Stimulated activated CD8-positive, alpha-beta memory T cell treated with anti-CD3 and anti-CD28 coated beads, Interleukin-4, amount 100 ng/mL, for 1 hour (primary cell): ENCODE data around the gene ZNF19.

Source experiments
- DNase-seq, 2 donors: peaks; one replicate each; pipeline ENCODE4 v3.0.0-alpha.2; 2020; ENCODE audit warnings: low read depth in 2 of 2, low spot score in 1 of 2

Gene ZNF19

GRCh38 chr16:71491054-71491453 lies 1.9 kb upstream of the ZNF19 start:
- no peak for DNase-seq

GRCh38 chr16:71490361-71490760 lies 1.2 kb upstream of the ZNF19 start:
- no peak for DNase-seq

DNA sequence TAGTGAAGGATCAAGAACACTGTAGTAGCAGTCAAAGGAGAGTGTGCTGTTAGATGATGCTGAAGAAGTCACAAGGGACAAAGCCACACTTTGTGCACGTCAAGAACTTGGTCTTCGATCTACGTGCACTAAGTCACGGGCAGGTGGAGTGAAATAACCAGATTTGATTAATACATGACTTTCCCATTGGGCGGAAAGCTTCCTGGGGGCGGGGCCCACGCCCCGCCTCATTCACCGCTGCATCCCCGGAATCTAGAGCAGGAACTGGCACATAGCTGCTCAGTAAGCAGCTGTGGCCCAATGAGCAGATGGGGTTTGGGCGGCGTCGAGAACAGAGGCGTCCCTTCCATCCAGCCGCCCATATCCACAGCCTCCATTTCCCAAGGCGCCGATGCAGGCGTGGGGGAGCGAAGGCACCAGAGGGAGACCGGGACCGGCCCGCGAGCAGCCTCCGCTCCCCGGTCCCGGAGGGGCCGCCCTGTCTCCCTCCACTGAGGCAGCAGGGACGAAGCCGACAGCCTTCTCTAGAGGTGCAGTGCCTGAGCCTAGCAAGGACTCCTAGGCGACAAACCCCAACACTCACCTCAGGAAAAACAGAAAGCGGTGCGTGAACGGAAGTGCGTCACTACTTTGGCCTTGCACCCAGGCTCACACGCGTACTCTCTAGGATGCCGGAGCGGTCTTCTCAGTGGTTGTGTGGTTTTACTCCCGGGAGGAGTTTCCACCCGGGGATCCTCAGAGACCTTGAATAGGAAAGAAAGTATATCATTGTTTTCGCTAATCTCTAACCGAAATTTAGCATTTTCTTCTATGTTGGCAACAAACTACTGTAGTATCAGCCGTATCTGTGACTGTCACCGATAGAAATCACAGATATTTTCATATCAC lies 4.9 kb downstream of the ZNF19 start:
- DNase-seq, result peak; percentile 37 to 66

- no peak for DNase-seq
Observed at GRCh38 chr16:71482569-71482968, 6.6 kb downstream of the ZNF19 start.

DNA sequence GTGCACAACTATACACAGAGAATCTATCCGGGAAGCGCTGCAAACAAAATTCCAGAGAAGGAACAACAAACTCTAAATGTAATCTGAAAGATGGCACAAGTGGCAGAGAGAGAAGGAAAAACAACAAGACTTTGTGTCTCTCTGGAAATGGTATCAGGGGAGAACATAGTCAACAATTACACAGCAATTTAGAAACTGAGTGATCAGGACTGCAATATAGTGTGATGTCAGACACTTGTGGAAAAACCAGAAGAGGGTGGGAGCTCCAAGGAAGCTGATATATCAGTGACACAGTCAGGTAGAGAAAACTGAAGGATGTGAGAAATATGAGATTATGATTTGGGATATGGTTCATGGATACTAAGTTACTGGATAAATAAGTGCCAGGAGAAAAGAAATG lies 8.2 kb downstream of the ZNF19 start:
- DNase-seq, result no peak

GRCh38 chr16:71479420-71479819 lies 9.7 kb downstream of the ZNF19 start:
- DNase-seq, result no peak

DNA sequence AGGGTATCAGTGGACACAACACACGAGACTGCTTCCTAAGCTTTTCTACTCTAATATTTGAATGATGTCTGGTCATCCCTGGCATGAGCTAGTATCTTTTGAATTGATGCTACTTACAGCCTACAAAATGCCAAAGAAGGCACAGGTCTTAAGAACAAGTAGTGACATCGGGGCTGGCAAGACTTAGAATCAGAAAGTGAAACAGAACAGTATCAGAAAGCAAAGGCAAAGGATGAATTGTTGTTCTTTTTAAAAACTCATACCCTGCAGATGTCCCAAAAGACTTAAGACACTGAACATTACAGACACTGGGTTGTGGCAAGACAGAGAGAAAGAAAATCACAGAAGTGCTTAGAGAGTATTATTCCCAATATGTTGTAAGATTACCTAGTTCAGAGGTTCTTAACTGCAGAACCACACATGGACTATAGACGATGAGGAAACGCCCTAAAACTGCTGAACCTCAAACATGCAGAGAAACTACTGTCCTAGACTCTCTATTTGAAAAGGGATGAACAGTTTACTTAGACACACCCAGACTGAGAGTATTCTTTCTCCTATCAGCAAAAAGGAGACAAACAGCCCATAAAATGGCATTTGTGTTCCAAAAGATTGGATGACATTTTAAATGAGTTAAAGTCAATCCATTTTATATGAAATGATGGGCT lies 12.5 kb downstream of the ZNF19 start:
- no peak for DNase-seq

- no peak for DNase-seq
Observed at GRCh38 chr16:71474864-71475263, 14.3 kb downstream of the ZNF19 start.

- no peak for DNase-seq
Observed at GRCh38 chr16:71473891-71474290, 15.2 kb downstream of the ZNF19 start.

DNA sequence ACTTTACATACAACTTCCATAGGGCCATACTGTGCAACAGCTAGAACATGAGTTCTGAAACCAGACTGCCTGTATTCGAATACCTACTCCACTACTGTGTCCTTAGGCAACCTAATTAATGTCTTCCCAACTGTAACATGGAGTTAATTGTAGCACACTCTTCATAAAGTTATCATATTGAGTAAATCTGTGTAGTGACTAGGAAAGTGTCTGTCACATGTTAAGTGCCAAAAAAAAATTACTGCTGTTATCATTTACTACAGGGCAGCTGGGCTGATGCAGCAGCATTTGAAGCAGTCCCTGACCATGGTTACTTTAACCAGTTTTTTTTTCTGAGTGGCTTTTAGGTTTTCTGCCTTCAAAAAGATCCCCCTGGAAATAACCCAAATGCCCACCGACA lies 16.2 kb downstream of the ZNF19 start:
- DNase-seq, result no peak

DNA sequence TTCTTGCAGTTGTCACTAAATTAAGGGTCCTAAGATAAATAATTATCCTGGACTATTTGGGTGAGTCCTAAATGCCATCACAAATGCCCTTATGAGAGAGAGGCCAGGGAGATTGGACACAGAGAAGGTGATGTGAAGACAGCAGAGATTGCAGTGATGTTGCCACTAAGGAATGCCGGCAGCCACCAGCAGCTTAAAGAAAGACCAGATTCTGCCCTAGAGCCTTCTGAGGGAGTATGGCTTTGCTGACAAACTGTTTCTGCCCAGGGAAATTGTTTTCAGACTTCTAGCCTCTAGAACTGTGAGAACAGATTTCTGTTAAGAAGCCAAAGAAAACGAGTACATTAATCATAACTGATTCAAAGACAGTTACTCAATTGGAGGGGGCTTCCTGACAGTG lies 17.1 kb downstream of the ZNF19 start:
- no peak for DNase-seq

GRCh38 chr16:71467810-71468209 lies 21.3 kb downstream of the ZNF19 start:
- DNase-seq, result peak in 1 of 2 donors; percentile 21

- no peak for DNase-seq
Observed at GRCh38 chr16:71464231-71464630, 24.9 kb downstream of the ZNF19 start.

GRCh38 chr16:71461686-71462648 lies 27.2 kb downstream of the ZNF19 start, which contains the start of gene ZNF23:
Gene ZNF23, minus strand, starts transcription at chr16:71462247. Its CDS starts 5,451 bp downstream, at chr16:71456796.
- peak; percentile 50 to 56 for DNase-seq

- no peak for DNase-seq
Observed at GRCh38 chr16:71460941-71461340, 28.2 kb downstream of the ZNF19 start.

DNA sequence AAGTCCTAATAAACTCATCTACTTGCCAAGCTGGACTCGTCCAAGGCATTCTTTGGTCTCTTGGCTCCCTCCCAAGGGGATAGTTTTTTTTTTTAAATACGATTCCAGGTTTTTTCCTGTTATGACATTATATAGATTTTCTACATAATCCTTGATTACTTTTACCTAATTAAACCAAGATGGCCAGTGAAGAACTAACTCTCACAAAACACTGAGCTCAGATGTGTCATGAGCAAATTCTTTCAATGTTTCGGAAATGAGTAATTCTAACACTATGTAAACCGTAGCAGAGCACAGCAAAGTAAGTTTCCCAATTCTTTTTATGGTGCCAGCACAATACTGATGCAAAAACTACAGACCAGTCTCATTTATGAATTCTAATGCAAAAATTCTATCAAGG lies 28.9 kb downstream of the ZNF19 start:
- DNase-seq, result no peak

DNA sequence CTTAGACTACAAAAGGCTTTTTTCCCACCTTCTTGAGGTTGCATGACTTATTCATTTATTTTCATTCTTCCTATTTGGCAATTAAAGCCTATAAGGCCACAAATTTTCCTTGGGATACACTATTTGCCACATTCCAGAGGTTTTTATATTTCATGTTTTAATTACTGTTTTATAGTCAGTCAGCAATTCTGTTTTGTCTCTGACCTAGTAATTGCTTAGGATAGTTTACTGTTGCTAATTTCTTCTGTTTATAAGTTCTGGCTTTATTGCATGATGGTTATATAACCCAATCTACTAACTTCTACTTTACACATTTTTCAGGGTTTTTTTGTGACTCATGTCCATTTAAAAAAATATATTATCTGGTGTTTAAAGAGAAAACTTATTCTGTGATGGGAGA lies 29.6 kb downstream of the ZNF19 start:
- DNase-seq, result no peak

DNA sequence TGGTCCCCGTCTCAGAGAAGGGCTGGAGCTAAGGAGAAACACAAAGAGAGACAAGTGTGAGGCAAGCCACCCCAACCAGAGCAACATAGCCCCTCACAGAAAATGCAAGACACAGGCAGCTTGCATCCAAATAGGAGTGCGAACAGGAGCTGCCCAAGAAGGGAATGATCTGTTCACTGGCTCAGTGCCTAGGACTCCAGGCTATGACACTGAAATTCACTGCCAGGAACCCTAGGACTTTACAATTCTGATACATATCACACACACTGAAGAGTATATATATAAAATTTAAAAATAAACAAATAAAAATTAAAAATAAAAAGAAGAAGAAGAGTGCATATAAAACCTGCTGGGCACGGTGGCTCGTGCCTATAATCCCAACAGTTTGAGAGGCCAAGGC lies 32.3 kb downstream of the ZNF19 start:
- DNase-seq, result no peak

DNA sequence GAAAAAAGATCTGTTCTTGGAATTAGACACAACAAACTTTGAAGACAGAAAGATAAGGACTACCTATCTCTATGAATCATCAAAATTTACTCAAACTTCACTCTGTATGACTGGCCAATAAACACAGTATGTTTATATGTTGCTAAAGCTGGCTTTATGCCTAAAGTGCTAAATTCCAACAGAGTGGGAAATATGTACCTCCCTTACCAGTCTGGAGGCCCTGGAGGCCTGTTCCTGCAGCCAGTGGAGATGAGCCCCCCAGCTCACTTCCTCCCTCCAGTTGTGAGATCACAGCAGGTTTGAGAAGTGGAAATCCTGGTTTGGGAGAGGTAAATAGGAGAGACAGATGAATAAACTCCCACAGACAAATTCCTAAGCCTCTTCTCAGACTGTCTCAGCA lies 36.1 kb downstream of the ZNF19 start:
- DNase-seq, result no peak

- DNase-seq, result no peak
Observed at GRCh38 chr16:71449020-71449419, 40.1 kb downstream of the ZNF19 start.

GRCh38 chr16:71448274-71448866 lies 40.8 kb downstream of the ZNF19 start:
- no peak for DNase-seq
